GM06990 (cell line): ENCODE measurements around the gene IGF2R.

ENCODE experiments used
- DNase-seq: peaks from one replicate; pipeline ENCODE4 v3.0.0-alpha.2; 2011; ENCODE audit not compliant: insufficient read length; ENCODE audit errors: extremely low read depth
- H3K27me3 ChIP-seq: replicated peaks from 2 replicates; pipeline ENCODE4 v1.6.0; 2011; ENCODE audit warnings: low read length; ENCODE audit not compliant: control insufficient read depth, insufficient read depth
- H3K36me3 ChIP-seq: 2 replicates; pipeline ENCODE4 v1.5.1; 2011; ENCODE audit warnings: low read length; ENCODE audit not compliant: control insufficient read depth, insufficient read depth
- H3K4me3 ChIP-seq: replicated peaks from 2 replicates; pipeline ENCODE4 v1.5.1; 2011; ENCODE audit warnings: low read depth, mild to moderate bottlenecking, control low read depth, low read length
- TF ChIP-seq, protein P1 (sequence below): IDR thresholded peaks from 2 replicates; pipeline ENCODE4 v1.5.1; 2011; ENCODE audit warnings: low read length, control low read depth, mild to moderate bottlenecking, inconsistent platforms; ENCODE audit not compliant: insufficient read depth, poor library complexity, severe bottlenecking

Gene IGF2R

GRCh38 chr6:160073272-160073671 lies 104.4 kb downstream of the IGF2R start:
- no peak for DNase-seq
- no peaks in the 10 kb centered on the region for H3K27me3 ChIP-seq
- no peak overlapping the region for H3K4me3 ChIP-seq
- TF ChIP-seq, protein P1, sequence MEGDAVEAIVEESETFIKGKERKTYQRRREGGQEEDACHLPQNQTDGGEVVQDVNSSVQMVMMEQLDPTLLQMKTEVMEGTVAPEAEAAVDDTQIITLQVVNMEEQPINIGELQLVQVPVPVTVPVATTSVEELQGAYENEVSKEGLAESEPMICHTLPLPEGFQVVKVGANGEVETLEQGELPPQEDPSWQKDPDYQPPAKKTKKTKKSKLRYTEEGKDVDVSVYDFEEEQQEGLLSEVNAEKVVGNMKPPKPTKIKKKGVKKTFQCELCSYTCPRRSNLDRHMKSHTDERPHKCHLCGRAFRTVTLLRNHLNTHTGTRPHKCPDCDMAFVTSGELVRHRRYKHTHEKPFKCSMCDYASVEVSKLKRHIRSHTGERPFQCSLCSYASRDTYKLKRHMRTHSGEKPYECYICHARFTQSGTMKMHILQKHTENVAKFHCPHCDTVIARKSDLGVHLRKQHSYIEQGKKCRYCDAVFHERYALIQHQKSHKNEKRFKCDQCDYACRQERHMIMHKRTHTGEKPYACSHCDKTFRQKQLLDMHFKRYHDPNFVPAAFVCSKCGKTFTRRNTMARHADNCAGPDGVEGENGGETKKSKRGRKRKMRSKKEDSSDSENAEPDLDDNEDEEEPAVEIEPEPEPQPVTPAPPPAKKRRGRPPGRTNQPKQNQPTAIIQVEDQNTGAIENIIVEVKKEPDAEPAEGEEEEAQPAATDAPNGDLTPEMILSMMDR = no peak
- peaks cover 53% of the 10 kb centered on the region for H3K36me3 ChIP-seq

DNA sequence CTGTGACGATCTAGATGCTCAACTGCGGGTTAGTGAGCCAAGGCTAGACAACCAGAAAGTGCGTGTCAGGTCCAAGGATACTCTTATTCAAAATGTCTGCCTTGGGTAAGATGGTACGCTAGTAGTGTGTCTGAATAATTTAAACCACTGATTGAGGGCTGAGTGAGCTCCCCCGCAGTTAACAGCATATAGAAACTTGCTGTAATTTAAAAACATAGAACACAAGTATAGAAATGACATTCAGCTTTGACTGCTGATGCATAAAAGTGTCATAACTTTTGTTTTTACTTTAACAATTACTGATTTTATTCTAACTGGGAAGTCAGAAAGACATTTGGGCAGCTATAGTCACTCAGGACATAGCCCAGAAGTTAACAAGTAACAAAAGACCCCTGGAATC lies 107.1 kb downstream of the IGF2R start:
- Histone ChIP-seq H3K36me3 (peaks cover 56% of the 10 kb centered on the region), H3K4me3 (no peak overlapping the region), H3K27me3 (no peaks in the 10 kb centered on the region)
- TF ChIP-seq, protein P1 = no peak
- DNase-seq = no peak

DNA sequence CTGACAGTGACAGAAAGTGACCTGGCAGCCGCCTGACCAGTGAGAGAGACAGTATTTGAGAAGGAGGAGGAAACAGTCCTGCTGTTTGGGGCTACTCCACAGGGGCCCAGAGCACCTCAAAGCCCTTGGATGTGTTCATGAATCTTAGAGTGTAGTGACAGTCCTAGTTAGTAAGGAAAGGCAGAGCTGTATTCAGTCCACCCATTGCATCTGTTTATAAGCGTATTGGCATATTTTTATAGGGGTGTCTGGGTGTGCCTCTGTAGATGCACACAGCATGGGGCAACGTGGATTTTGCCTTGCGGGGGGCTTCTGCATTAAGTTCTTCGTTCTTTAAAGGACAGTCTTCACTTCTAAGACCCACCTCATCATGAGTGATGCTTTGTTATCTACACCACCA lies 108.1 kb downstream of the IGF2R start:
- TF ChIP-seq, protein P1 = no peak
- H3K27me3 ChIP-seq = no peaks in the 10 kb centered on the region
- DNase-seq = no peak
- H3K36me3 ChIP-seq = peaks cover 52% of the 10 kb centered on the region
- H3K4me3 ChIP-seq = no peak overlapping the region

GRCh38 chr6:160077526-160077925 lies 108.6 kb downstream of the IGF2R start:
- H3K27me3 ChIP-seq = no peaks in the 10 kb centered on the region
- DNase-seq = no peak
- no peak overlapping the region for H3K4me3 ChIP-seq
- TF ChIP-seq, protein P1 = no peak
- peaks cover 47% of the 10 kb centered on the region for H3K36me3 ChIP-seq

DNA sequence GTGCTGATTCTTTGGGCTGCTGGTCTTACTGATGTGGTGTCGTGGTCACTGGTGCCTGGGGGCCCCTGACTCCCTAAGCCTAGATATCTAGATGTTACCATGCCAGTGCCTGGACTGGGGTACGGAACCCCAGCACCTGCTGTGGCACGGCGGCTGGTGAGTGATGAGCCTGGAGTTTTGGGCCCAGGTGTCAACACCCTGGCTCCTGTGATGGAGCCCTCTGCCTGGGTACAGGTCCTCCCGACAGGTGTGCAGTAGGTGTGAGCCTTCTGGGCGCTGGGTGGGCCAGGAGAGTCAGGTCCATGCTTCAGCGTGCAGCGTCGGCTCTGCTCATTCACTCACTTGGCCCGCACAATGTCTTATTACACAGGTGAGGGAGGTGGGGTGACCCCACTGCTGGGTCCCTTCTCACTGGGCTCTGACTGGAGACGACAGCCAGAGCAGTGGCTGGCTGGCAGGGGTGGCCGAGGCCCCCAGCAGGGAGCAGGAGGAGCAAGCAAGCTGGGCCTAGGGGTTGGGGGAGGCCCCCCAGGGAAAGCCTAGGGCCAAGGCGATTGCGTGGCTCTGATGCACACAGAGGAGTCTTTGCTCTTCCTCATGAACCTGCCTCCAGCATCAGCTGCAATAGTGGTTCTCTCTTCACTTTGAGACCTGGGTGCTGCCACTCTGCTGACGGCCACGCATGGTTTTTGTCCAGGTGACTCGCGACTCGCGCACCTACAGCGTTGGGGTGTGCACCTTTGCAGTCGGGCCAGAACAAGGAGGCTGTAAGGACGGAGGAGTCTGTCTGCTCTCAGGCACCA lies 110.2 kb downstream of the IGF2R start:
- TF ChIP-seq, protein P1 = no peak
- Histone ChIP-seq H3K27me3 (no peaks in the 10 kb centered on the region), H3K4me3 (no peak overlapping the region), H3K36me3 (peaks cover 43% of the 10 kb centered on the region)
- DNase-seq = no peak

- Histone ChIP-seq H3K27me3 (no peaks in the 10 kb centered on the region), H3K4me3 (no peak overlapping the region), H3K36me3 (peaks cover 44% of the 10 kb centered on the region)
- DNase-seq = no peak
- TF ChIP-seq, protein P1 = no peak
Observed at GRCh38 chr6:160079686-160080043, 110.8 kb downstream of the IGF2R start.
